Cerebellar cortex (tissue), 1 donor: Measurements from ENCODE around the gene P4HB.

Experiments used
- DNase-seq: peaks from one replicate; pipeline ENCODE4 v3.0.0-alpha.2; 2015; ENCODE audit warnings: low spot score

Gene P4HB

GRCh38 chr17:81831957-81832607 is 28.3 kb downstream of the P4HB start:
- no peak for DNase-seq

- DNase-seq, result no peak
Measured at GRCh38 chr17:81831563-81831956, 28.8 kb downstream of the P4HB start.

- DNase-seq, result no peak
Measured at GRCh38 chr17:81829858-81830257, 30.5 kb downstream of the P4HB start.

GRCh38 chr17:81828656-81829055 is 31.7 kb downstream of the P4HB start:
- DNase-seq, result no peak

GRCh38 chr17:81825841-81826466 is 34.4 kb downstream of the P4HB start:
- DNase-seq, result no peak

GRCh38 chr17:81824595-81824994 is 35.7 kb downstream of the P4HB start:
- DNase-seq, result no peak

GRCh38 chr17:81823820-81824550 is 36.4 kb downstream of the P4HB start:
- DNase-seq, result no peak

GRCh38 chr17:81822996-81823819 is 37.1 kb downstream of the P4HB start:
- DNase-seq, result no peak

- no peak for DNase-seq
Measured at GRCh38 chr17:81822312-81822637, 38.1 kb downstream of the P4HB start.

- DNase-seq, result peak; percentile 44
Measured at GRCh38 chr17:81821603-81822311, 38.6 kb downstream of the P4HB start.

GRCh38 chr17:81821147-81821546 is 39.2 kb downstream of the P4HB start:
- no peak for DNase-seq

GRCh38 chr17:81819708-81820107 is 40.6 kb downstream of the P4HB start:
- no peak for DNase-seq

- no peak for DNase-seq
Measured at GRCh38 chr17:81817758-81818147, 42.6 kb downstream of the P4HB start.

- DNase-seq, result no peak
Measured at GRCh38 chr17:81815646-81815986, 44.7 kb downstream of the P4HB start.

- no peak for DNase-seq
Measured at GRCh38 chr17:81814748-81815645, 45.3 kb downstream of the P4HB start.

- no peak for DNase-seq
Measured at GRCh38 chr17:81813861-81814683, 46.3 kb downstream of the P4HB start.

GRCh38 chr17:81813371-81813684 is 47.0 kb downstream of the P4HB start:
- DNase-seq, result no peak

GRCh38 chr17:81812571-81813370 is 47.6 kb downstream of the P4HB start:
- DNase-seq, result no peak
